Measurements from ENCODE around the gene ADISSP. TPM values are rescaled to one million over a fixed set of nuclear protein-coding genes. Genes with fewer than 3 reads are reported as not detected.
A peak's percentile ranks its signal among the peaks of the same experiment; 100 is the strongest.

ADISSP gene
- 22.5 and 24.1 TPM in 2 replicates for total RNA-seq
- 38.5 and 45.3 TPM in 2 replicates for polyA plus RNA-seq

- Histone ChIP-seq H3K27ac (peak within 1 kb of the TSS; percentile 69), H3K4me3 (peak within 1 kb of the TSS; percentile 68), H3K36me3 (no peaks in the 10 kb centered on the region), H3K9me3 (ENCODE audit: low read depth) (no peaks in the 10 kb centered on the region), H3K27me3 (no peaks in the 10 kb centered on the region), H3K4me1 (ENCODE audit: low read depth) (no peaks in the 10 kb centered on the region)
- TF ChIP-seq, protein P1, sequence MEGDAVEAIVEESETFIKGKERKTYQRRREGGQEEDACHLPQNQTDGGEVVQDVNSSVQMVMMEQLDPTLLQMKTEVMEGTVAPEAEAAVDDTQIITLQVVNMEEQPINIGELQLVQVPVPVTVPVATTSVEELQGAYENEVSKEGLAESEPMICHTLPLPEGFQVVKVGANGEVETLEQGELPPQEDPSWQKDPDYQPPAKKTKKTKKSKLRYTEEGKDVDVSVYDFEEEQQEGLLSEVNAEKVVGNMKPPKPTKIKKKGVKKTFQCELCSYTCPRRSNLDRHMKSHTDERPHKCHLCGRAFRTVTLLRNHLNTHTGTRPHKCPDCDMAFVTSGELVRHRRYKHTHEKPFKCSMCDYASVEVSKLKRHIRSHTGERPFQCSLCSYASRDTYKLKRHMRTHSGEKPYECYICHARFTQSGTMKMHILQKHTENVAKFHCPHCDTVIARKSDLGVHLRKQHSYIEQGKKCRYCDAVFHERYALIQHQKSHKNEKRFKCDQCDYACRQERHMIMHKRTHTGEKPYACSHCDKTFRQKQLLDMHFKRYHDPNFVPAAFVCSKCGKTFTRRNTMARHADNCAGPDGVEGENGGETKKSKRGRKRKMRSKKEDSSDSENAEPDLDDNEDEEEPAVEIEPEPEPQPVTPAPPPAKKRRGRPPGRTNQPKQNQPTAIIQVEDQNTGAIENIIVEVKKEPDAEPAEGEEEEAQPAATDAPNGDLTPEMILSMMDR (IDR thresholded peaks at IDR 0.05; ENCODE audit: low read depth, low read length) = peak; percentile 13
- peak; percentile 98 to 99 for DNase-seq (ENCODE audit: low read depth in 1 of 2, low spot score in 1 of 2)
Measured at GRCh38 chr20:3767427-3768341, at the start of gene ADISSP. TSS of gene ADISSP (minus strand) at chr20:3767753. CDS start at chr20:3760100, 7,653 bp downstream.

DNA sequence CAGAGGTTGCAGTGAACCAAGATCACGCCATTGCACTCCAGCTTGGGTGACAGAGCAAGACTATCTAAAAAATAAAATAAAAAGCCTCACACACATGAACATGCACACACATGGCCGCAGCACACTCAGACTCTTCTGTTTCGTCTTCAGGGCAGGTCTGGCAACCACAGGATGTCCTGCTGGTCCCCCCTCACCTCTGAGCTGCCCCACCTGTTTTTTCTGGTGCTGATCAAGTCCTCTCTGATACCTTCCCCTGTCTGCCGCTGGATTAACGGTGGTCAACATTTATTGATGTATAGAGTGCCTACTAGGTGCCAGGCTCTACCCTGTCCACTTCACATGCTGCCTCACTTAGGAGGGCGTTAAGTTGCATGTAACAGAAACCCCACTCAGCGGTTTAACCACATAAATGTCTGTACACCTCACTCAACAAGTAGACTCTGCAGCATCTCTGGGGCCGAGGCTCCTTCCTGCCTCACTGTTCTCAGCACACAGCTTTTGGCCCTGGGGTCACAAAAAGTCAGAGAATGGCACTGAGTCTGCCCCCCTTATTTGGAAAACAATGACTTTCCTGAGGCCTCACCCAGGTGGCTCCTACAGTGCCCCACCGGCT, 48.3 kb upstream of the ADISSP start:
- DNase-seq (ENCODE audit: low read depth in 1 of 2, low spot score in 1 of 2) = no peak
- Histone ChIP-seq H3K27me3 (no peaks in the 10 kb centered on the region), H3K36me3 (no peaks in the 10 kb centered on the region), H3K27ac (no peak overlapping the region), H3K4me3 (no peak overlapping the region), H3K4me1 (ENCODE audit: low read depth) (no peaks in the 10 kb centered on the region), H3K9me3 (ENCODE audit: low read depth) (no peaks in the 10 kb centered on the region)
- TF ChIP-seq, protein P1 (IDR thresholded peaks at IDR 0.05; ENCODE audit: low read depth, low read length) = no peak

DNA sequence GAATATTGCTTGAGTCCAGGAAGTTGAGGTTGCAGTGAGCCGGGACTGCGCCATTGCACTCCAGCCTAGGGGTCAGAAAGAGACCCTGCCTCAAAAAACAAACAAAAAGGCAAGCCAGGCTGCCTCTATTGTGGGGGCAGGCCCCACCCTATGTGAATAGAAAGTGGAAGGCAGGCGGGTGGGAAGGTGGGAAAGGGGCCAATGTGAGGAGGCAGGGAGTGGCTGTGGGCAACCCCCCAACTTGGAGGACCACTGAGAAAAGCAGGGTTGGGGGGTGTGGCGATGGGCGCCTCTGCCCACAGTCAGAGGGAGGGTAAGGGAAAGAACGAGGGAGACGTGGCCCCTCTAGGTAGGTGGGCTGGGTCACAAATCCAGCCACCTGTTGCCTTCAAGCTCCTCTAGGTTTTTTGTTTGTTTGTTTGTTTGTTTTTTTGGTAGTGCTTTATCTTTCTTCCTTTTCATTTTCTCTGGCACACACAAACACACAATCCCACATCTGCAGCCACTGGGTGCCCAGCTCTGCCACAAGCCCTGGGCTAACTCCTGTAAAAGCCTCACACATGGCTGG, 47.5 kb upstream of the ADISSP start:
- Histone ChIP-seq H3K4me1 (ENCODE audit: low read depth) (no peaks in the 10 kb centered on the region), H3K4me3 (no peak overlapping the region), H3K27me3 (no peaks in the 10 kb centered on the region), H3K27ac (no peak overlapping the region), H3K36me3 (no peaks in the 10 kb centered on the region), H3K9me3 (ENCODE audit: low read depth) (no peaks in the 10 kb centered on the region)
- TF ChIP-seq, protein P1 (IDR thresholded peaks at IDR 0.05; ENCODE audit: low read depth, low read length) = no peak
- no peak for DNase-seq (ENCODE audit: low read depth in 1 of 2, low spot score in 1 of 2)

GRCh38 chr20:3813848-3814581, 46.5 kb upstream of the ADISSP start:
- Histone ChIP-seq H3K36me3 (no peaks in the 10 kb centered on the region), H3K4me3 (no peak overlapping the region), H3K9me3 (ENCODE audit: low read depth) (no peaks in the 10 kb centered on the region), H3K4me1 (ENCODE audit: low read depth) (no peaks in the 10 kb centered on the region), H3K27ac (no peak overlapping the region), H3K27me3 (no peaks in the 10 kb centered on the region)
- no peak for DNase-seq (ENCODE audit: low read depth in 1 of 2, low spot score in 1 of 2)
- TF ChIP-seq, protein P1 (IDR thresholded peaks at IDR 0.05; ENCODE audit: low read depth, low read length) = no peak

Measured in cardiac muscle cell (in vitro differentiated cells and primary cell).